Gastroesophageal sphincter (tissue), 3 donors: ENCODE measurements around the gene KCNN2.

Experiments
- POLR2A ChIP-seq, 2 donors: fragments of 450-650 bp; IDR thresholded peaks; one replicate each; pipeline ENCODE4 v1.6.1; 2017; ENCODE audit warnings: antibody characterized with exemption in 2 of 2, mild to moderate bottlenecking in 2 of 2, moderate library complexity in 1 of 2
- POLR2AphosphoS5 ChIP-seq: sonication (generic); formaldehyde crosslinking; IDR thresholded peaks from one replicate; pipeline ENCODE4 v1.6.1; 2017; ENCODE audit warnings: antibody characterized with exemption
- TF ChIP-seq, protein P1 (sequence below), 4 experiments: fragments of 200-600 bp in 2 of 4; fragments of 450-650 bp in 2 of 4; sonication (generic) in 1 of 4; IDR thresholded peaks; one replicate each; pipeline ENCODE4 v1.5.1; 2017 to 2019; ENCODE audit warnings: antibody characterized with exemption in 4 of 4, mild to moderate bottlenecking in 2 of 4, moderate library complexity in 2 of 4

DNA sequence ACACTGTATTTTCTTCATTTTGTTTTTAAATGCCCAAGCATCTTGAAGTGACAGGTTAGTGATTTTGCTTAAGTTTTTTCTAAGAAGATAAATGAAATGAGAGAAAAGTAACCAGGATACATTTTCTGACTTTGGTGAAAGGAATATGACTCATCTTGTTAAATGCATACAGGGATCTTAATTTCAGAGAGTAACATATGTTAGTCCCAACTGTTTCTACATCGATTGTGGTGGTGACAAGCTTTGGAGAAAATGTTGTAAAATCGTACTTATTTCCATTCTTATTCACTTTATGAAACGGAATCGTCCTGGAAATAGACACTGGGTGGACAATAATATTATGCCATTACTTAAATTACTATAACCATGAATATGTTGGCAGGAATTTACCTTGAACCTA lies 107.5 kb downstream of the KCNN2 start:
- TF ChIP-seq, protein P1, sequence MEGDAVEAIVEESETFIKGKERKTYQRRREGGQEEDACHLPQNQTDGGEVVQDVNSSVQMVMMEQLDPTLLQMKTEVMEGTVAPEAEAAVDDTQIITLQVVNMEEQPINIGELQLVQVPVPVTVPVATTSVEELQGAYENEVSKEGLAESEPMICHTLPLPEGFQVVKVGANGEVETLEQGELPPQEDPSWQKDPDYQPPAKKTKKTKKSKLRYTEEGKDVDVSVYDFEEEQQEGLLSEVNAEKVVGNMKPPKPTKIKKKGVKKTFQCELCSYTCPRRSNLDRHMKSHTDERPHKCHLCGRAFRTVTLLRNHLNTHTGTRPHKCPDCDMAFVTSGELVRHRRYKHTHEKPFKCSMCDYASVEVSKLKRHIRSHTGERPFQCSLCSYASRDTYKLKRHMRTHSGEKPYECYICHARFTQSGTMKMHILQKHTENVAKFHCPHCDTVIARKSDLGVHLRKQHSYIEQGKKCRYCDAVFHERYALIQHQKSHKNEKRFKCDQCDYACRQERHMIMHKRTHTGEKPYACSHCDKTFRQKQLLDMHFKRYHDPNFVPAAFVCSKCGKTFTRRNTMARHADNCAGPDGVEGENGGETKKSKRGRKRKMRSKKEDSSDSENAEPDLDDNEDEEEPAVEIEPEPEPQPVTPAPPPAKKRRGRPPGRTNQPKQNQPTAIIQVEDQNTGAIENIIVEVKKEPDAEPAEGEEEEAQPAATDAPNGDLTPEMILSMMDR (IDR thresholded peaks at IDR 0.05) = no peak
- TF ChIP-seq POLR2AphosphoS5 (no peak), POLR2A (IDR thresholded peaks at IDR 0.05) (no peak)
